ENCODE results near the gene MLST8.

The MLST8 gene

GRCh38 chr16:2242598-2242997 lies 37.3 kb downstream of the MLST8 start:
- Histone ChIP-seq H3K4me3 (replicated peaks; ENCODE audit: low read depth, low read length) (no peak overlapping the region), H3K27me3 (replicated peaks; ENCODE audit: control insufficient read depth, insufficient read depth, low read length) (no peaks in the 10 kb centered on the region), H3K36me3 (ENCODE audit: control insufficient read depth, insufficient read depth, low read length) (peaks cover 28% of the 10 kb centered on the region)
- no peak for TF ChIP-seq CTCF (IDR thresholded peaks at IDR 0.05; ENCODE audit: insufficient read depth, low read length, poor library complexity, severe bottlenecking)
- DNase-seq (ENCODE audit: extremely low read depth, insufficient read length), result no peak

- Histone ChIP-seq H3K4me3 (replicated peaks; ENCODE audit: low read depth, low read length) (no peak overlapping the region), H3K27me3 (replicated peaks; ENCODE audit: control insufficient read depth, insufficient read depth, low read length) (no peaks in the 10 kb centered on the region), H3K36me3 (ENCODE audit: control insufficient read depth, insufficient read depth, low read length) (peaks cover 28% of the 10 kb centered on the region)
- no peak for DNase-seq (ENCODE audit: extremely low read depth, insufficient read length)
- TF ChIP-seq CTCF (IDR thresholded peaks at IDR 0.05; ENCODE audit: insufficient read depth, low read length, poor library complexity, severe bottlenecking), result no peak
These were observed 37.8 kb downstream of the MLST8 start for GRCh38 chr16:2243031-2243528.

- Histone ChIP-seq H3K4me3 (replicated peaks; ENCODE audit: low read depth, low read length) (no peak overlapping the region), H3K36me3 (ENCODE audit: control insufficient read depth, insufficient read depth, low read length) (peaks cover 28% of the 10 kb centered on the region), H3K27me3 (replicated peaks; ENCODE audit: control insufficient read depth, insufficient read depth, low read length) (no peaks in the 10 kb centered on the region)
- DNase-seq (ENCODE audit: extremely low read depth, insufficient read length), result no peak
- no peak for TF ChIP-seq CTCF (IDR thresholded peaks at IDR 0.05; ENCODE audit: insufficient read depth, low read length, poor library complexity, severe bottlenecking)
These were observed 38.5 kb downstream of the MLST8 start for GRCh38 chr16:2243781-2244180.

- TF ChIP-seq CTCF (IDR thresholded peaks at IDR 0.05; ENCODE audit: insufficient read depth, low read length, poor library complexity, severe bottlenecking), result no peak
- H3K27me3 ChIP-seq (replicated peaks; ENCODE audit: control insufficient read depth, insufficient read depth, low read length), result no peaks in the 10 kb centered on the region
- no peak overlapping the region for H3K4me3 ChIP-seq (replicated peaks; ENCODE audit: low read depth, low read length)
- peaks cover 28% of the 10 kb centered on the region for H3K36me3 ChIP-seq (ENCODE audit: control insufficient read depth, insufficient read depth, low read length)
- DNase-seq (ENCODE audit: extremely low read depth, insufficient read length), result no peak
These were observed 39.0 kb downstream of the MLST8 start for GRCh38 chr16:2244301-2244700.

- Histone ChIP-seq H3K27me3 (replicated peaks; ENCODE audit: control insufficient read depth, insufficient read depth, low read length) (no peaks in the 10 kb centered on the region), H3K4me3 (replicated peaks; ENCODE audit: low read depth, low read length) (no peak overlapping the region), H3K36me3 (ENCODE audit: control insufficient read depth, insufficient read depth, low read length) (peaks cover 24% of the 10 kb centered on the region)
- no peak for TF ChIP-seq CTCF (IDR thresholded peaks at IDR 0.05; ENCODE audit: insufficient read depth, low read length, poor library complexity, severe bottlenecking)
- DNase-seq (ENCODE audit: extremely low read depth, insufficient read length), result no peak
These were observed 39.9 kb downstream of the MLST8 start for GRCh38 chr16:2244926-2245795.
